Activated effector memory CD4-positive, alpha-beta T cell treated with Interleukin-2 at 50 U/mL for 16 hours (primary cell): ENCODE data around the gene HOXA1.
"Not testable (repeated sequence)": the region's sequence is repeated elsewhere in the genome, so short reads cannot be mapped to it uniquely, and the experiment has no call there.

Source experiments
- DNase-seq: peaks from one replicate; pipeline ENCODE4 v3.0.0-alpha.2; 2020

Gene HOXA1

DNA sequence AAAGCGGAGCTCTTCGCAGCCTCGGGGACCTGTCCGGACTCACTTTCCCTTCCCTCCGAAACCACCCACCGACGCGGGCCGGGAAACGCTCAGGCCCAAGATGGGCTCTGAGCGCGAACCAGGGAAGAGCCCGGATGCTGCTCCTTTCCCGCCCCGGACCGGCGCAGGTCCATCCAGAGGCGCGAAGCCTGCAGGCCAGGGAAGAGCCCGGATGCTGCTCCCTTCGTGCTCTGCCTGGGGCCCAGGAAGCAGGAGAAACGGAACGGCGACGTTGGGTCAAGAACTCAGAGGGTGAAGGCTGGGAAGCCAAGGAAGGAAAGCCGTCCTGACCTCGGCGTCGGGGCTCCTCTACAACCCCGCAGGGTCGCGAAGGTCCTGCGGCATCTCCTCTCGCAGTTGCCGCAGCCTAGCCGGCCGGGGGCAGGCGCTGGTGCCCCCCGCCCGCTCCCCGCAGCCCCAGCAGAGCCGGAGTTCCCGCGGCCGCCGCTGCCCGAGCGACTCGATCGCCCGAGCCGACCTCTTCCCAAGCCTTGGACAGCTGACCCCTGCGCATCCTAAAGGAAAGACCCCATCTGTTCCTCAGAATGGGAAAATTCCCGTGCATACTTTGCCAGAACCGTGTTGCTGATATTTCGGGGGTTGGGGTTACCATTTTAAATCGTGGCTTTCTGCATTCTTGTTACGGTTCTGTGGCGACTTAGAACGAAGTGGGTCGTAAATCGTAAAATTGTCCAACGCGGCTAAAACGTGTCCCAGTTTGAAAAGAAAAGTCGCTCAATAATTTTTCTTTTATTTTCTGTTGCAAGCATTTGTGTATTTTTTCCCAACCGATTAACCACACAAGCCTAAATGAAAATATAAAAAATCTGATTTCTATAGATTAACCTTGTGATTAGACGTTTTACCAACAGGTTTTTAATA, 7.5 kb downstream of the HOXA1 start:
- DNase-seq, result no peak

GRCh38 chr7:27083646-27084045, 12.2 kb downstream of the HOXA1 start:
- DNase-seq, result no peak

DNA sequence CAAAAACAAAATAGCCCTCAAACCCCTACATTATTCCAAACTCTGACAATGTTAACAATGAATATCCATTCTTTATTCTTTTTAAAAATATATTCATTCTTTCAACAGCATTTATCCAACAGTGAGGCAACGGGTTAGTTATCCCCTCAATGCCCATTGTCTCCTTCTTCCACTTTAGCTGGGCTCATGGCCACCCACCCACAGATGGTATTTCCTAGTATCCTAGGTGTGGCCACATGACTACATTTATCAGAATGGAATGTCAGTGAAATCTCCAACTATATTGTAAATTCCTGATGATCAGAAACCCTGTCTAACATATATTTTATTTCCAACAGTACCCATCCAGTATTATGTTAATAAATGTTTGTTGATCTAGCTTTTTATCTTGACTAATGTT, 13.6 kb downstream of the HOXA1 start:
- DNase-seq, result no peak

DNA sequence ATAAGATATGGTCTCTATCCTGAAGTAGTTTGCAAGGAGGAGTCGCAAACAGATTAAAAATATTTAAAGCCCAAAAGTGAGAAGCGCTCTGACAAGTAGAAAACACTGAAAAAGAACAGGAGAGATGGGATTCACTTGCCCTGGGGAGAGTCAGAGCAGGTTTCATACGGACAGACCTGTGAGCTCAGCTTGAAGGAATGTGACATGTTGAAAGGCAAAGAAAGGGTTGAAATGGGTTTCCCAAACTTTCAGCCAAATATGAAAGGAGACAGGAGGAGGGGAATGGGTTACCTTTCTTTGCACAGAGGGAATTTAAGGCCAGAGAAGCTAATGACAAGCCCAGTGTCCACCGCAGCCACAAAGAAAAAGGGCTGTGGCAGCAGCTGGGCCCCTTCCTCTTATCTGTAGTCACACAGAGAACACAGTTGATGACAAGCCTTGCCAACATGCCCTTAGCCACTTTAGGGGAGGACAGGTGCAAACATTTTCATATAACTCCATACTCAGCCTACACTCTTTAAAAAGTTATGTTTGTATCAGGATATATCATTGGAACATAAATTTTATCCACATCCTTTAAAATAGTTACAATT, 14.9 kb downstream of the HOXA1 start:
- DNase-seq, result no peak

DNA sequence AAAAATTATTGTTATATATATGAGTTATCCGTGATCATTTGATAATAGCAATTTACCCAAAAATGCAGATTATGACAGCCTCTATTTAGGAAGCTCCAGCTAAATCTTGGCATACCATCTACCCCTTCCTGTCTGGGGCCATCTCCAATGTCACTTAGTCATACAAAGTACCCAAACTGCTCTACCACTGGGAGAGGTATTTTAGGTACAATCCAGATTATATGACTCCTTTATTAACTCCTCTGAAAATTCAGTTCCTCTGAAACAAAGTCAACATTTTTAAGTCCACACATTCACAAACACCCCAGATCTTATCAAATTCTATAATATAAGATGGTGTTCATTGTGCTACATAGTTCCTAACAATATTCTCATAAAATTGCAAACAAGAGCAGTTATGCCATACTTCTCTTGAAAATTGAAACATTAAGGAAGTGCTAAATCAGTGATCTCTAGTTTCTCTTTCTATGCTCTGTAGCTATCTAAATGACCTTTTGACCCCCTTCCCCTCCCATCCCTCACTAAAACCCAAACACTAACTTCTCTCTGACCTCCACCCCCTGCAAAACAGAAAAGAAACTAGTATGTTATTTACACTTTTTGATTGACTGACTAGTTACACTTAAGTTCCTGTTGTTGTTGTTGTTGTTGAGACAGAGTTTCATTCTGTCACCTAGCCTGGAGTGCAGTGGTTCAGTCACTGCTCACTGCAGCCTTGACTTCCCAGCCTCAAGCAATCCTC, 16.4 kb downstream of the HOXA1 start:
- no peak for DNase-seq

DNA sequence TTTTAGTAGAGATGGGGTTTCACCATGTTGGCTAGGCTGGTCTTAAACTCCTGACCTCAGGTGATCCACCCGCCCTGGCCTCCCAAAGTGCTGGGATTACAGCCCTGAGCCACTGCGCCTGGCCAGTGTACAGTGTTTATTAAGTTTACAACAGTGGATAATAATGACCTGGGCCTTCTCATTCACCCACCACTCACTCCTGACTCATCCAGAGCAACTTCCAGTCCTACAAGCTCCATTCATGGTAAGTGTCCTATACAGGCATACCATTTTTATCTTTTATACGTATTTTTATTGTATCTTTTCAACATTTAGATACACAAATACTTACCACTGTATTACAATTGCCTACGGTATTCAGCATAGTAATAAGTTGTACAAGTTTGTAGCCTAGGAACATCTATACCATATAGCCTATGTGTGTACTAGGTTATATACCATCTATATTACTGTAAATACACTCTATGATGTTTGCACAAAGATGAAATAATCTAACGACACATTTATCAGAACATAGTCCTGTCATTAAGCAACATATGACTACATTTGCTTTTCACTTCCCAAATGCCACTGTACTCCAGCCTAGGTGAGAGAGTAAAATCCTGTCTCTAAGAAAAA, 17.1 kb downstream of the HOXA1 start:
- no peak for DNase-seq

DNA sequence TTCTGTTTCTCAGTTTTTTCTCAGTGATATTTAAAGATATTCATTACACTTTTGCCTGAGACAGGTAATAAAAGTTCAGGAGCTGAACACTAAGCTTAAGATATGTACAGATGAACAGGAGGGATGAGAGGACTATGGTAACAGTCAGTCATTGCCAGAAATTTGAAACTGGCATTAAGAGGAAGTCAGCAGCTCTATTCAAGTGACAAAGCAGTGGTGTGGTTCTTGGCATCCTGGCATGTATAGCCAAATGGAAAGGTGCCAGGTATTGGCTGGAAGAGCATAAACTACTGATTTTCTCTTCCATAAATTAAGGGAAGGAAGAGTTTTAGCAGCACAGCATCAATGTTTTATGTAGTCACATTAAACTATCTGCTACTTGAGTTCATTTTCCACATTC, 22.7 kb downstream of the HOXA1 start:
- DNase-seq, result no peak

DNA sequence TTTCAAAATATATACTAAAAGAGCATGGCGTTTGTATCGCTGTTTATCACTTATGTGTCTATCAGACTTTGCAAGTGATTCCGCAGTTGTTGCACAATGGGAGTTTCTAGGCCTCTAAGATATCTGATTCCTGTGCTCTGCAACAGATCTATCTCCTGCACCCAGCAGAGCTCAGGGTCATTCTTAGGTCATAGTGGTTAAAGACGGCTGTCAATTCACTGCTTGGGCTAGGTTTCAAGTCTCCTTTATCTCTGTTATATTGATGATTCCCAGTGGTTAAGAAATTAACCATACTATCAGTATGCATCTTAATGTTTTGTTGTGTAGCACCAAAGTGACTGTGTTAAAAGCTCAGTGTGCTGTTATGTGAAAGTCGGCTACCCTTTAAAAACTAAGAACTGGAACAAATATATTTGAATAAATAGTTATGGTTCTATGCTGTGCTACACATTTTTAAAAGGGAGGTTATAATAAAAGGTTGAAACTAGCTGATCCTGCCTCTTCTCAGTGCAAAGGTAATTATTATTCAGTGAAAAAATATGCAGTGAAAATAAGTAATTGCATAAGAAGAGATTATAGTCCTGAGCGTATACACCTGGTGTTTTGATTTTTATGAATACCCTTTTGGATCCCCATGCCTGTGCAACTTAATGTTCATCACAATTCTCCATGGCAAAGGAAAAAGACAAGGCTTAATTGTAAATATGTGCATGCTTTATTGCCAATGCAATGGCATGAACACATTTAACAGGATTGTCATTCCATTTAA, 24.0 kb downstream of the HOXA1 start:
- DNase-seq, result no peak

DNA sequence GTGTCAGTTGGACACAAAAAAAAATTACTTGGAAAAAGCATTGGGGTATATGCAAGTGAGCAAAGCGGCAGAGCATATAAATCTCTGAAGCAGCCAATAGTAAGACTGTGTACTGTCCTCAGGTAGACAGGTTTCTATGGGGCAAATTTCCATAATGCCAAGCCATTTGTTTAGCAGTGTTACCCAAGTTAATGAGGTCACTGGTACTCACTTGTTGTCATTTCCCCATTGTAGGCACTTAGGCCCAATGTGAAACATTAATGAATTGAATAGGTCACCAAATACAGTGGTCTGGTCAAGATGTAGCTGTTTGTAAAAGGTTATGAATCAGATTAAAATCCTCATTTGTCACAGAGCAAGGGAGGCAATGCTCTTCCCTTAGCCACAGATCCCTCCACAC, 27.5 kb downstream of the HOXA1 start:
- DNase-seq, result no peak

DNA sequence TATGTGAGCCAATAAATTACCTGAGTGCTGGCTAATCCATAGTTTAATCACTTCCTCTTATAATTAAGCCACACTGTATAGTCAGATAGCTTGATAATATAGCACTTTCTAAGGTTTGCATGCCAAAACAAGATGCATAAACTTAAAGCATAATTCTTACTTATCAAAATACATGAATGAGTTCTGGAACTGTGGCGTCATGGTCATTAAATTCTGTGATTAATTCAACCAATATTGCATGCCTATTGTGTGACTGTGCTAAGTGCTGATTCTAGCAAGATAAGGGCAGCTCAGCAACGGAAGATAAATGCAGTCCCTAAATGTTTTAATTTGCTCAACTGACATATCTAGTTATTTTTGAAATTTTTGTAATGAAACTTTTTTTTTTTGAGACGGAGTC, 29.7 kb downstream of the HOXA1 start:
- DNase-seq, result no peak

GRCh38 chr7:27065709-27066108, 30.1 kb downstream of the HOXA1 start:
- no peak for DNase-seq

DNA sequence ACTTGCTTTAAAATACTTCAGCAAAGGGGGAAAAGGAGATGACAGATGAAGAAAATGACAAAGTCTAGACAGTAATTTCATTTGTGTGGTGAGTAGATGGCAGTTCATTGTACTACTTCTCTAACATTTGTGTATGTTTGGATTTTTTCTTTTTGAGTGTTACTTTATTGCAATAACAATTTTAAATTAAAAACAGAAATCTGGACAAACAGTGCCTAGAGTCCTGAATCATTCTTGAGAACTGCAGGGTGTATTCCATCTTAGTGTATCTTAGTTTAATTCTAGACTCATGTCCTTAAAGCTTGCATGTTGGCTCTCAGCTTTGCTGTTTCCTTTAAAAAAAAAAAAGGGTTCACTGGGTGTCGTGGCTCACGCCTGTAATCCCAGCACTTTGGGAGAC, 31.1 kb downstream of the HOXA1 start:
- DNase-seq, result no peak

GRCh38 chr7:27064159-27064558, 31.6 kb downstream of the HOXA1 start:
- DNase-seq, result no peak

GRCh38 chr7:27062946-27063345, 32.9 kb downstream of the HOXA1 start:
- no peak for DNase-seq

DNA sequence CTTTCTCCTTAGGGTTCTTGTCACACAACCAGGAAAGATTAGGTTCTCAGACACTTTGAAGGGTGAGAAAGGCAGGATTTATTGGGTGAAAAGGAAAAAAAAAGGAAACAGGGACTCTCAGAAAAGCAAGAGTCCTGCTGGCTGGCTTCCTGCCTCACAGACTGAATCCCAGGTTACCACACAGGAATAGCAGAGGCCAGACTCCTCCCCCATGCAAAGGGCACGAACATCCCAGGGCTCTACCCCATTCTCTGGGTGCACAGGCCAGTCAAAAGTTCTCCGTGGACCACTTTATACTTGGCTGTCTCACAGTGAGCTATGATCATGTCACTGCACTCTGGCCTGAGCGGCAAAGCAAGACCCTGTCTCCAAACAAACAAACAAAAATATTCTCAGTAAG, 42.6 kb downstream of the HOXA1 start:
- DNase-seq, result no peak

GRCh38 chr7:27051451-27051850, 44.3 kb downstream of the HOXA1 start:
- no peak for DNase-seq

- no peak for DNase-seq
Observed at GRCh38 chr7:27048438-27048837, 47.4 kb downstream of the HOXA1 start.

DNA sequence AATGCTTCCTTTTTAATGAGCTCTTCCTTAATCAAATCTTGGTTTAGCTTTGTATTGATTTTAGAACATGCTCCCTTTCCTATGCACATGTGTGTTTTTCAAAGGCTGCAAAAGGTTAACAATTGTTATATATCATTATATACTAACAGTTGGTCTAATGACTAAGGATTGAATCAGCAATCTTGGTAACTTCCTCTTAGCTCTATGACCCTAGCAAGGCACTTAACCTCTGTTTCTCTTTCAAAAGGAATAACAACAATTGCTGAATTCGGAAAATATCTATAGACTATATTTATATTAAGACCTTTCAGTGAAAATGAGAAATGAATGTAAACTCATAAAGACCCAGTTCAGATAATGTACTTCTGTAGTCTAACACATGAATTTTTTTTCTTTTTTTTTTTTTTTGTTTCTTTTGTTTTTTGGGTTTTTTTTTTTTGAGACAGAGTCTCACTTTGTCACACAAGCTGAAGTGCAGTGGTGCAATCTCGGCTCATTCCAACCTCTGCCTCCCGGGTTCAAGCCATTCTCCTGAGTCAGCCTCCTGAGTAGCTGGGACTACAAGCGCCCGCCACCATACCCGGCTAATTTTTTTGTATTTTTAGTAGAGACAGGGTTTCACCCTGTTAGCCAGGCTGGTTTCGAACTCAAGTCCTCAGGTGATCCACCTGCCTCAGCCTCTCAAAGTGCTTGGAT, 48.8 kb downstream of the HOXA1 start:
- DNase-seq, result no peak

- not testable (repeated sequence) for DNase-seq
Observed at GRCh38 chr7:27045972-27046371, 49.8 kb downstream of the HOXA1 start.

GRCh38 chr7:27045066-27045465, 50.7 kb downstream of the HOXA1 start:
- DNase-seq, result not testable (repeated sequence)
